GM12891 (cell line): ENCODE measurements around the gene CD4.

Experiments
- PAX5 ChIP-seq: IDR thresholded peaks from 2 replicates; pipeline ENCODE4 v1.6.1; 2011; ENCODE audit warnings: low read length, moderate library complexity, mild to moderate bottlenecking; ENCODE audit not compliant: insufficient read depth, severe bottlenecking
- POLR2A ChIP-seq: IDR thresholded peaks from 2 replicates; pipeline ENCODE4 v1.6.1; 2011; ENCODE audit warnings: low read depth, low read length, control low read depth
- POLR2AphosphoS5 ChIP-seq: IDR thresholded peaks from 2 replicates; pipeline ENCODE4 v1.6.1; 2011; ENCODE audit warnings: low read depth, low read length, control low read depth
- POU2F2 ChIP-seq: IDR thresholded peaks from 2 replicates; pipeline ENCODE4 v1.6.1; 2011; ENCODE audit warnings: low read depth, mild to moderate bottlenecking, control low read depth, low read length, moderate library complexity
- SPI1 ChIP-seq: IDR thresholded peaks from 2 replicates; pipeline ENCODE4 v1.6.1; 2011; ENCODE audit warnings: low read depth, low read length, control low read depth
- TAF1 ChIP-seq: IDR thresholded peaks from 2 replicates; pipeline ENCODE4 v1.6.1; 2011; ENCODE audit warnings: low read depth, low read length, control low read depth

DNA sequence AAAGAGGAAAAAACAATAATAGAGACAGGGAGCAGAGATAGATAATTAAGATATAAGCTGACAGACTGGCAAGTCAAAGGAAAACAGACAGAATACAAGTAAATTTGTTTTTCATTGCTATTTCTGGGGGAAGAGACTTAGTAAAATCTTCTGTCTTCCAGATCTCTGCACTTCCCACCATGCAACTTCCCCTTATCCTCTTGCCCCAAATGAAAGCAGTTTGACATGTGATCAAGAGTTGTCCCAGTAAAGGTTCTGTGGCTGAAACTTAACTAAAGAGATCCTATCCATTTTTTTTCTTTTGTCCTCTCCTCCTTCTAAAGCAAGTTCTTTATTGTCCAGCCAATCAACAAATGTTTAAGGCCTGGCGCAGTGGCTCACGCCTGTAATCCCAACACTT, 34.9 kb upstream of the CD4 start:
- TF ChIP-seq SPI1 (no peak), POLR2AphosphoS5 (no peak), TAF1 (no peak), POLR2A (no peak), POU2F2 (no peak), PAX5 (no peak)
